Astrocyte of the cerebellum (primary cell): ENCODE results near the gene C2orf92.
"Not testable (repeated sequence)": the region's sequence is repeated elsewhere in the genome, so short reads cannot be mapped to it uniquely, and the experiment has no call there.

Experiments
- DNase-seq: peaks from one replicate; pipeline ENCODE4 v3.0.0-alpha.2; 2011; ENCODE audit warnings: low read depth
- H3K4me3 ChIP-seq: 2 replicates; pipeline ENCODE4 v1.5.1; 2011; ENCODE audit warnings: mild to moderate bottlenecking, low read depth, low read length, moderate library complexity
- CTCF ChIP-seq: IDR thresholded peaks from 2 replicates; pipeline ENCODE4 v1.5.1; 2012; ENCODE audit warnings: low read length, low read depth, moderate library complexity, mild to moderate bottlenecking; ENCODE audit errors: missing control alignments
- in situ Hi-C: cut with HindIII; loops from 2 replicates; pipeline ENCODE4 v1.10.0; 2017; ENCODE audit warnings: low sequenced_read_pairs

The C2orf92 gene

DNA sequence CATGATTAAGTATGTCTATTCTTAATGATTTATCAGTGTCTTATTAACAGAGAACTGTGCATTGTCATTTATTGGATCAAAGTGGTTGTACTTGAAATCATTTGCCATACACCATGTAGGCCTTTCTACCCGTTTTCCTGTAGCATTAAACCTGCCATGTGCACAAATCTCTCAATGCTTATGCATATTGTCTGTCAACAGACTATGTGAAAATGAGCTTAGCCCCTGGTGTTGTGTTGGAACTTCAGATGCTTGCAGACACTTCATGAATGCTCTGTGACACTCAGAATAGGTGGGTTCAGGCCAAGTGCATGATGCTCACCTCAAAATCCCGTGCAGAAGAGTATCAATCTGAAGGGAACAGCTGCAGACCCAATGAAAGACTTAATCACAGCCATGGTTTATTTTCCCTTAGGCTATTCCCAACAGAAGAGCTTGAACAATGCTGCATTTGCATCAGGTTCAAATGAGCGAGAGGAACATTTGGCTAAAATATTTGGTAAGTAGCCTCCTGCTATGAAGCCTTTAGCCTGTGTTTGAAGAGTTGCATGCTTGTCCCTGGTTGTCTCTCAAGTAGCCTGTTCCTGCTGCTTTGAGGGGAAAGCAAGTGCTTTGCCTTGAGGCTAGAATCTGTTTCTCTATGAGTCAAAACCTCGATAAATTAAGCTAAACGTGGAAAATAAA, 6.1 kb downstream of the C2orf92 start:
- no peak overlapping the region for H3K4me3 ChIP-seq
- in situ Hi-C loops = no loop called here
- no peak for TF ChIP-seq CTCF
- no peak for DNase-seq

DNA sequence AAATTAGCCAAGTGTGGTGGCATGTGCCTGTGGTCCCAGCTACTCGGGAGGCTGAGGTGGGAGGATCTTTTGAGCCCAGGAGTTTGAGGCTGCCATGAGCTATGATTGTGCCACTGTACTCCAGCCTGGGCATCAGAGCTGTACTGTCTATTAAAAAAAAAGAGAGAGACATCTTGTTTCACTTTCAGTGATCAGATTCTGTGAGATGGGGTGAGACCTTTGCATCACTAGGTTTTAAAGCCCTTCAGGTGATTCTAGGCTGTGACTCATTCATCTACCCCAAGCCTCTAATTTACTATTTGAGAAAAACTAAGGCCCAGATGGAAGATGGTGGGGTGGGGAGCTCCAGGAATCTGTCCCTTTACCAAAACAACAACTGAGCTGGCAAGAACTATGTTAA, 7.1 kb downstream of the C2orf92 start:
- DNase-seq = no peak
- no peak overlapping the region for H3K4me3 ChIP-seq
- no peak for TF ChIP-seq CTCF
- in situ Hi-C loops = no loop called here

DNA sequence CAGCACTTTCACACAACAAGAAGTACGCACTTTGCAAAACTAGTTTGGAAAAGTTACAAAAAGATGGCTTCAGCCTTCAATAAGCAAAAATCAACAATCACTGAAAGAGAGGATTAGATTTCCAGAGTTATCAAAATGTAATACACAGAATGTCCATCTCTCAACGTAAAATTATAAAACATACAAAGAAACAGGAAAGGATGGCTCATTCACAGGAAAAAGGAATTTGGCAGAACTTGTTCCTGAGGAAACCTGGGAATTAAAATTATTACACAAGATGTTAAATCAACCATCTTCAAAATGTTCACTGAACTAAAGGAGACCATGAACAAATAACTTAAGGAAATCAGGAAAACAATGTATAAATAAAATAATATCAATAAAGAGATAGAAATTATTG, 8.0 kb downstream of the C2orf92 start:
- DNase-seq = no peak
- TF ChIP-seq CTCF = no peak
- no peak overlapping the region for H3K4me3 ChIP-seq
- in situ Hi-C loops = no loop called here

- in situ Hi-C loops = no loop called here
- H3K4me3 ChIP-seq = no peak overlapping the region
- DNase-seq = no peak
- no peak for TF ChIP-seq CTCF
These were observed 8.8 kb downstream of the C2orf92 start for GRCh38 chr2:97678298-97678697.

- in situ Hi-C loops, H3K4me3 ChIP-seq, DNase-seq: not testable (repeated sequence)
These were observed 17.7 kb downstream of the C2orf92 start for GRCh38 chr2:97687235-97687634.

GRCh38 chr2:97688062-97688827, 18.7 kb downstream of the C2orf92 start:
- DNase-seq = no peak
- H3K4me3 ChIP-seq = no peak overlapping the region
- in situ Hi-C loops = no loop called here
- TF ChIP-seq CTCF = no peak

DNA sequence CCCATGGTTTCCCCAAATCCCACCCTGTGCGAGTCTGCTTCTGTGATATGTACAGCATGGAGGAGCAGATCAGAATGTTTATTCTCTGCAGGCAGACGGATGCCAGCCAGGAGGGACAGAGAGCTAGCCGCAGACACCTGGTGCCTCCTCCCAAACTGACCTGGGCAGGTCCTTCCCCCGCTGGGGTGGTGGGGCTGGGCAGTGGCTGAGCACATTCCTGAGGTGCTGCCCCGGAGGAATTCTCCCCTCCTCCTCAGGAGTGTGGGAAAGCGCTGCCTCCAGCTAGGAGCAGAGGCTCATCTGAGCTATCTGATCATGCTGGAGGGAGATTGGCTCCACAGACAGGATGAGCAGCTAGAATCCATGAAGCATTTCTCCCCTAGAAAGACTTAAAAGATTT, 21.7 kb downstream of the C2orf92 start:
- no peak for DNase-seq
- TF ChIP-seq CTCF = no peak
- in situ Hi-C loops = no loop called here
- no peak overlapping the region for H3K4me3 ChIP-seq
